Measurements from ENCODE around the gene SMS.

SMS gene

GRCh38 chrX:21985332-21985777, 44.8 kb downstream of the SMS start:
- DNase-seq, result peak in 4 of 5 experiments; percentile 31 to 76 (median 43)

- DNase-seq, result no peak
These were observed 46.1 kb downstream of the SMS start for GRCh38 chrX:21986596-21986995.

GRCh38 chrX:21989384-21989783, 48.9 kb downstream of the SMS start:
- peak in 1 of 5 experiments; percentile 64 for DNase-seq

- peak in 1 of 5 experiments; percentile 29 for DNase-seq
These were observed 50.3 kb downstream of the SMS start for GRCh38 chrX:21990832-21991231.

GRCh38 chrX:21991504-21991903, 51.0 kb downstream of the SMS start:
- DNase-seq, result no peak

GRCh38 chrX:21993265-21993664, 52.8 kb downstream of the SMS start:
- no peak for DNase-seq

- no peak for DNase-seq
These were observed 56.5 kb downstream of the SMS start for GRCh38 chrX:21996872-21997455.

GRCh38 chrX:21998037-21998436, 57.5 kb downstream of the SMS start:
- DNase-seq, result no peak

- no peak for DNase-seq
These were observed 64.4 kb downstream of the SMS start for GRCh38 chrX:22004866-22005265.

GRCh38 chrX:22012051-22012450, 71.5 kb downstream of the SMS start:
- DNase-seq, result no peak

GRCh38 chrX:22012931-22013330, 72.4 kb downstream of the SMS start:
- no peak for DNase-seq

GRCh38 chrX:22015139-22015750, 74.7 kb downstream of the SMS start:
- DNase-seq, result no peak

- DNase-seq, result no peak
These were observed 81.3 kb downstream of the SMS start for GRCh38 chrX:22021751-22022324.

- DNase-seq, result no peak
These were observed 84.1 kb downstream of the SMS start for GRCh38 chrX:22024577-22024976.

GRCh38 chrX:22025751-22026150, 85.2 kb downstream of the SMS start:
- DNase-seq, result no peak

- no peak for DNase-seq
These were observed 86.2 kb downstream of the SMS start for GRCh38 chrX:22026731-22027130.

- DNase-seq, result no peak
These were observed 91.6 kb downstream of the SMS start, which contains the start of gene PHEX for GRCh38 chrX:22032084-22032483. Gene PHEX, plus strand, starts transcription at chrX:22032325. Its CDS starts 681 bp downstream, at chrX:22033006.

GRCh38 chrX:22032506-22032905, 92.0 kb downstream of the SMS start:
- DNase-seq, result no peak

- DNase-seq, result no peak
These were observed 93.3 kb downstream of the SMS start for GRCh38 chrX:22033818-22034217.

GRCh38 chrX:22035236-22035635, 94.7 kb downstream of the SMS start:
- DNase-seq, result no peak

GRCh38 chrX:22037225-22037624, 96.7 kb downstream of the SMS start:
- DNase-seq, result no peak

GRCh38 chrX:22037911-22038537, 97.5 kb downstream of the SMS start:
- peak in 1 of 5 experiments; percentile 44 for DNase-seq

- no peak for DNase-seq
These were observed 99.0 kb downstream of the SMS start for GRCh38 chrX:22039541-22039940.

GRCh38 chrX:22040184-22040583, 99.7 kb downstream of the SMS start:
- no peak for DNase-seq
